Measurements from ENCODE around the gene FHOD3. TPM values are rescaled to one million over a fixed set of nuclear protein-coding genes. Genes with fewer than 3 reads are reported as not detected.

Gene FHOD3
- total RNA-seq, 2 donors from 2014 or later: 66.0 to 114 TPM

GRCh38 chr18:36676629-36677028 lies 379.1 kb downstream of the FHOD3 start:
- no peak overlapping the region for H3K27ac ChIP-seq
- H3K4me1 ChIP-seq: peaks cover 0 to 6% of the 10 kb centered on the region in 2 donors
- TF ChIP-seq, protein P1, sequence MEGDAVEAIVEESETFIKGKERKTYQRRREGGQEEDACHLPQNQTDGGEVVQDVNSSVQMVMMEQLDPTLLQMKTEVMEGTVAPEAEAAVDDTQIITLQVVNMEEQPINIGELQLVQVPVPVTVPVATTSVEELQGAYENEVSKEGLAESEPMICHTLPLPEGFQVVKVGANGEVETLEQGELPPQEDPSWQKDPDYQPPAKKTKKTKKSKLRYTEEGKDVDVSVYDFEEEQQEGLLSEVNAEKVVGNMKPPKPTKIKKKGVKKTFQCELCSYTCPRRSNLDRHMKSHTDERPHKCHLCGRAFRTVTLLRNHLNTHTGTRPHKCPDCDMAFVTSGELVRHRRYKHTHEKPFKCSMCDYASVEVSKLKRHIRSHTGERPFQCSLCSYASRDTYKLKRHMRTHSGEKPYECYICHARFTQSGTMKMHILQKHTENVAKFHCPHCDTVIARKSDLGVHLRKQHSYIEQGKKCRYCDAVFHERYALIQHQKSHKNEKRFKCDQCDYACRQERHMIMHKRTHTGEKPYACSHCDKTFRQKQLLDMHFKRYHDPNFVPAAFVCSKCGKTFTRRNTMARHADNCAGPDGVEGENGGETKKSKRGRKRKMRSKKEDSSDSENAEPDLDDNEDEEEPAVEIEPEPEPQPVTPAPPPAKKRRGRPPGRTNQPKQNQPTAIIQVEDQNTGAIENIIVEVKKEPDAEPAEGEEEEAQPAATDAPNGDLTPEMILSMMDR (IDR thresholded peaks at IDR 0.05): no peak
- DNase-seq (ENCODE audit: low spot score): no peak
- H3K9me3 ChIP-seq: peaks cover 0 to 11% of the 10 kb centered on the region in 2 donors
- H3K36me3 ChIP-seq: no peaks in the 10 kb centered on the region
- no peak overlapping the region for H3K4me3 ChIP-seq
- no peaks in the 10 kb centered on the region for H3K27me3 ChIP-seq

DNA sequence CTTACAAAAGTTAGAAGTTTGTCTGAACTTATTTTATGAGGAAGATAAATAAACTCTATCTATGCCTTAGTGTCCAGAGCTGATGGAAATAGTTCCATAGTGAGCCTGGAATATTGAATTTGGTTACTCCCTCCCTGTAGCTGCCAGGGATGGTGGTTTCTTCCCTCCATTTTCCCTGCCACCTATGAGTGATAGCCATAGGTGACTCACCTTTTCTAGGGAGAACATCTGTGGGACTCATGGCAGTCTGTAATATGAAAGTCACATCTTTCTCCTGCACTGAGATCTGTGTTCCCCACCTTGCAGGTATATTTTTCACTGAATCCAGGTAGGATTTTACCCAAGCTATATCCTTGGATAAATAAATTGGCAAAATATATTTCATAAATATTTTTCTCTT lies 382.5 kb downstream of the FHOD3 start:
- Histone ChIP-seq H3K4me3 (no peak overlapping the region), H3K27ac (no peak overlapping the region), H3K9me3 (peaks cover 0 to 11% of the 10 kb centered on the region in 2 donors), H3K27me3 (no peaks in the 10 kb centered on the region), H3K4me1 (no peaks in the 10 kb centered on the region), H3K36me3 (peaks cover 8% of the 10 kb centered on the region)
- no peak for DNase-seq (ENCODE audit: low spot score)
- TF ChIP-seq, protein P1 (IDR thresholded peaks at IDR 0.05): no peak

DNA sequence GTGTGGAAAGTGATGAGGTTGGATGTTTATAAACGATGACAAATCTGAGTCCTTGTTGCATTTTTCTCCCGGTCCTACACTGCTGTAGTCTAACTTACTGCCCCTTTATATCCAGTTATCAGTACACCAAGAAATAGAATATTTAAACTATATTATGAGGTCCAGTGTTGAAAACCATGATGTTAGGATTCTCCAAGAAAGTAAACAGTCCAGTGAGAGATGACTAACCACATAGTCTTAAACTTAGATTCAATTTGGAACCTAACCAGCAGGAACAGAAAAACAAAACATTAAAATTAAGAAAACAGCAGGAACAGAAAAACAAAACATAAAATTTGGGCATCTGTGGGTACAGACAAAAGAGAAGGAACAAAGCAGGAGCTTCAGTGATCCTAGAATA lies 388.1 kb downstream of the FHOD3 start:
- Histone ChIP-seq H3K4me3 (no peak overlapping the region), H3K27me3 (no peaks in the 10 kb centered on the region), H3K4me1 (no peaks in the 10 kb centered on the region), H3K27ac (no peak overlapping the region), H3K9me3 (no peaks in the 10 kb centered on the region), H3K36me3 (peaks cover 8% of the 10 kb centered on the region)
- DNase-seq (ENCODE audit: low spot score): no peak
- TF ChIP-seq, protein P1 (IDR thresholded peaks at IDR 0.05): no peak

DNA sequence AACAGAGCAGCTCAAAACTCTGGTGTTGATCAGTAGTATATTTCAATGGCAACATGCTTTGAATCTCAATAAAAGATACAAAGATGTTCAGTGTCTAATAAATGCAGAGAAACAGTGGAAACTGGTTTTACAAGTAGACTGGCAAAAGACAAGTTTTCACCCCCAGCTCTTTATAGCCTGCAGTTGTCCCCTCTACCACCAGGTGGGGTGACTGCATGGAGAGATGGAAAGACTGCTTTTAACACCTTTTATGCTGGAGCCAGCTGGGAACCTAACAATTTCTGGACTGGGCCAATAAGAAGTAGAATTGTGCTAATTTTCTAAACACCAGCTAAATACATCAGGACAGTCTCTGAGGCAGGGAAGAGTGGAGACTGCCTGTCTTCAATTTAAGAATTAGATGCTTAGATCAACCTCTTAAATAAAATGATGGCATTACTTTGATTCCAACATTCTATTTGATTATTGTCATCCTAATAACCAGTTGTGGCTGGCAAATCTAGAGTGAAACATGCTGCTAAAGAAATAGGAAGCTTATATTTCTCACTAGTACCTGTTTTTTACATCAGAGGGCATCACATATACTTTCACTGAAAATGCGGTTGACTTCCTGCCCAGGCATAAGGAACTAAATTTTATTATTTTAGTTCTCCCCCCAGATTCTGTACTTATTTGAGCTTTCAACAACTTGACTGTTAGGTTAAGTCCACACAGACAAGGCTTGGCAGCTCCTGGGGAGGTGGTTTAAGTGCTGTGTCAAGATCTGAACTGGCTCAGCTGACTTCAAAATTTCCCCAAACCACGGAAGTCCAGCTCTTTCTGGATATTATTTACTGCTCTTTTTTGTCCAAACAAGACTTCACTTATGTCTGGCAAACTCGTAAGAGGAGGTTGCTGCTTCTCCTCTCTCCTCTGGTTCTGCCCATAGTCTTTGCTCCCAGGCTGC lies 390.8 kb downstream of the FHOD3 start:
- Histone ChIP-seq H3K27me3 (no peaks in the 10 kb centered on the region), H3K36me3 (peaks cover 2% of the 10 kb centered on the region), H3K4me1 (no peaks in the 10 kb centered on the region), H3K9me3 (no peaks in the 10 kb centered on the region), H3K4me3 (no peak overlapping the region), H3K27ac (no peak overlapping the region)
- TF ChIP-seq, protein P1 (IDR thresholded peaks at IDR 0.05): peak; percentile 84 to 90
- peak; percentile 73 for DNase-seq (ENCODE audit: low spot score)

DNA sequence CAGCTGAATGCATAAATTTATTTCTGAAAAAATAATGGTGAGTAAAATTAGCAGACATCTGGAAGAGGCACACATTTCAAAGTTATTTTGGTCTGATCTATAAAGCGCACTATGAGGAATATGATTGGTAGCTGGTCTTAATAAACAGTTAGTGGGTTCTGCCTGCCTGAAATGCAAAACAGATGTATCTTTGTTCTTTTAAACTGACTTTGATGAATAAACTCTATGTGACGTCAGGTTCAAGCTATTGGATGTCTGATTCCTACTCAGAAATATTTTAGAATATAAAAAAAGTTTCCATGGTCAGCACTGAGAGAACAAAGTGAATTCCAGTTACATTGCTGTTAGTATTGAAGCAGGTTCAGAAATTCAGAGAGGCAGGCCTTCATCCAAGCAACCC lies 394.9 kb downstream of the FHOD3 start:
- DNase-seq (ENCODE audit: low spot score): no peak
- TF ChIP-seq, protein P1 (IDR thresholded peaks at IDR 0.05): no peak
- no peaks in the 10 kb centered on the region for H3K9me3 ChIP-seq
- H3K4me1 ChIP-seq: no peaks in the 10 kb centered on the region
- H3K36me3 ChIP-seq: no peaks in the 10 kb centered on the region
- H3K27ac ChIP-seq: no peak overlapping the region
- H3K4me3 ChIP-seq: no peak overlapping the region
- H3K27me3 ChIP-seq: no peaks in the 10 kb centered on the region

Data from right atrium auricular region (tissue), 2 donors.